ENCODE results near the gene GNG12. TPM values are rescaled to one million over a fixed set of nuclear protein-coding genes. Genes with fewer than 3 reads are reported as not detected.

Gene GNG12
- total and polyA plus RNA-seq, 2 experiments from 2014 or later, result 25.4 to 33.9 TPM

- Histone ChIP-seq H3K27me3 (no peaks in the 10 kb centered on the region), H3K4me3 (no peak overlapping the region), H3K4me1 (ENCODE audit: low read depth) (no peaks in the 10 kb centered on the region), H3K27ac (no peak overlapping the region), H3K9me3 (ENCODE audit: low read depth) (no peaks in the 10 kb centered on the region), H3K36me3 (no peaks in the 10 kb centered on the region)
- TF ChIP-seq, protein P1, sequence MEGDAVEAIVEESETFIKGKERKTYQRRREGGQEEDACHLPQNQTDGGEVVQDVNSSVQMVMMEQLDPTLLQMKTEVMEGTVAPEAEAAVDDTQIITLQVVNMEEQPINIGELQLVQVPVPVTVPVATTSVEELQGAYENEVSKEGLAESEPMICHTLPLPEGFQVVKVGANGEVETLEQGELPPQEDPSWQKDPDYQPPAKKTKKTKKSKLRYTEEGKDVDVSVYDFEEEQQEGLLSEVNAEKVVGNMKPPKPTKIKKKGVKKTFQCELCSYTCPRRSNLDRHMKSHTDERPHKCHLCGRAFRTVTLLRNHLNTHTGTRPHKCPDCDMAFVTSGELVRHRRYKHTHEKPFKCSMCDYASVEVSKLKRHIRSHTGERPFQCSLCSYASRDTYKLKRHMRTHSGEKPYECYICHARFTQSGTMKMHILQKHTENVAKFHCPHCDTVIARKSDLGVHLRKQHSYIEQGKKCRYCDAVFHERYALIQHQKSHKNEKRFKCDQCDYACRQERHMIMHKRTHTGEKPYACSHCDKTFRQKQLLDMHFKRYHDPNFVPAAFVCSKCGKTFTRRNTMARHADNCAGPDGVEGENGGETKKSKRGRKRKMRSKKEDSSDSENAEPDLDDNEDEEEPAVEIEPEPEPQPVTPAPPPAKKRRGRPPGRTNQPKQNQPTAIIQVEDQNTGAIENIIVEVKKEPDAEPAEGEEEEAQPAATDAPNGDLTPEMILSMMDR (IDR thresholded peaks at IDR 0.05; ENCODE audit: low read depth, low read length), result no peak
- DNase-seq (ENCODE audit: low read depth in 1 of 2, low spot score in 1 of 2), result no peak
These were observed 36.0 kb upstream of the GNG12 start for GRCh38 chr1:67869233-67869632.

DNA sequence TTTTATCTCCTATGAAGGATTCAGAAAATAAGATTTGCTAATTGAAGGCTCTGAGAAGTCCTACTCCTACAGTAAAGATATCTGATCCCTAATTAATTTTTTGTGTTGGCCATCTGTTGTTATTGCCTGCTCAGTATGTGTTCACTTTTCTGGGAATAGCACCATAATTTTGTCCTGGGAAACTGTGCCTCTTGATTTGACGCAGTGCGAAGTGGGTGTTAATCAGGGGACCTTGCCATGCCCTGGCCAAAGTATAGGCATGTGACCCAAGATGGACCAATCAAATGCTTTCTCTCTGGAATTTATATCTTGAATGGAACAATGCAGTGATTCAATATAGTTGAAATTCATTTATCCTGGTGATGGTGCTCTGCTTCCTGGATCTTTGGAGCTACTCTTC is 30.4 kb upstream of the GNG12 start:
- TF ChIP-seq, protein P1 (IDR thresholded peaks at IDR 0.05; ENCODE audit: low read depth, low read length), result no peak
- no peak for DNase-seq (ENCODE audit: low read depth in 1 of 2, low spot score in 1 of 2)
- H3K36me3 ChIP-seq, result no peaks in the 10 kb centered on the region

DNA sequence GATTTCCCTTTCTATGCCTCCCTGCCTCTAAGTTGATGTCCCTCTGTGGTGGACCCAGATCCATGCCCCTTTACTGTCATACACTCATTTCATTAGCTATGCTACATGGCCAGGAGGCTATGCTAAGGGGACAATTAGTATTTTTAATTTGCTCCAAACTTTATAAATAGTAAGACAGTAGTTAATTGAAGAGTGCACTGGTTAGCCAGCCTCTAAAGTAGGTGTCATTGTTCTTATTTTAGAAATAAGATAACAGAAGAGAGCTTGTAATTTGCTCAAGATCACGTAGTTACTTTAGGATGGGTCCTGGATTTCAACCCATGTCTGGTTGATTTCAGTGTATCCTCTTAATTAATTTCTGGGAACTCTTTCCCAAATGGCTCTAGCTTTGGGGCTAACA is 29.4 kb upstream of the GNG12 start:
- H3K36me3 ChIP-seq, result no peaks in the 10 kb centered on the region
- no peaks in the 10 kb centered on the region for H3K27me3 ChIP-seq
- peaks cover 10% of the 10 kb centered on the region for H3K4me1 ChIP-seq (ENCODE audit: low read depth)
- peaks cover 3% of the 10 kb centered on the region for H3K9me3 ChIP-seq (ENCODE audit: low read depth)
- H3K4me3 ChIP-seq, result no peak overlapping the region
- TF ChIP-seq, protein P1 (IDR thresholded peaks at IDR 0.05; ENCODE audit: low read depth, low read length), result no peak
- H3K27ac ChIP-seq, result no peak overlapping the region
- DNase-seq (ENCODE audit: low read depth in 1 of 2, low spot score in 1 of 2), result no peak

More for the DNA sequence above, 30.4 kb upstream of the GNG12 start:
- H3K27ac ChIP-seq, result no peak overlapping the region
- H3K4me1 ChIP-seq (ENCODE audit: low read depth), result peaks cover 10% of the 10 kb centered on the region
- H3K9me3 ChIP-seq (ENCODE audit: low read depth), result peaks cover 3% of the 10 kb centered on the region
- no peak overlapping the region for H3K4me3 ChIP-seq
- H3K27me3 ChIP-seq, result no peaks in the 10 kb centered on the region

GRCh38 chr1:67861856-67862516 is 28.7 kb upstream of the GNG12 start:
- Histone ChIP-seq H3K9me3 (ENCODE audit: low read depth) (peaks cover 3% of the 10 kb centered on the region), H3K4me1 (ENCODE audit: low read depth) (peaks cover 10% of the 10 kb centered on the region), H3K27ac (no peak overlapping the region), H3K36me3 (no peaks in the 10 kb centered on the region), H3K4me3 (no peak overlapping the region), H3K27me3 (no peaks in the 10 kb centered on the region)
- no peak for DNase-seq (ENCODE audit: low read depth in 1 of 2, low spot score in 1 of 2)
- TF ChIP-seq, protein P1 (IDR thresholded peaks at IDR 0.05; ENCODE audit: low read depth, low read length), result no peak

GRCh38 chr1:67860776-67861175 is 27.5 kb upstream of the GNG12 start:
- no peak overlapping the region for H3K4me3 ChIP-seq
- H3K27ac ChIP-seq, result no peak overlapping the region
- H3K9me3 ChIP-seq (ENCODE audit: low read depth), result peaks cover 3% of the 10 kb centered on the region
- no peaks in the 10 kb centered on the region for H3K27me3 ChIP-seq
- TF ChIP-seq, protein P1 (IDR thresholded peaks at IDR 0.05; ENCODE audit: low read depth, low read length), result no peak
- peaks cover 10% of the 10 kb centered on the region for H3K4me1 ChIP-seq (ENCODE audit: low read depth)
- no peak for DNase-seq (ENCODE audit: low read depth in 1 of 2, low spot score in 1 of 2)
- H3K36me3 ChIP-seq, result no peaks in the 10 kb centered on the region

Data from cardiac muscle cell (in vitro differentiated cells and primary cell).